Mucosa of gallbladder (tissue), 1 donor: Measurements from ENCODE around the gene THAP4. TPM values are rescaled to one million over a fixed set of nuclear protein-coding genes. Genes with fewer than 3 reads are reported as not detected.

Experiments
- DNase-seq: peaks from one replicate; pipeline ENCODE4 v3.0.0-alpha.2; 2020; ENCODE audit warnings: low spot score
- total RNA-seq: library from RNA; stranded (reverse); gene quantifications from one replicate; pipeline ENCODE4 v1.2.1, GENCODE V29; 2021
- donor health status: DM: no; HTN: no; CAD: no.

Gene THAP4, protein sequence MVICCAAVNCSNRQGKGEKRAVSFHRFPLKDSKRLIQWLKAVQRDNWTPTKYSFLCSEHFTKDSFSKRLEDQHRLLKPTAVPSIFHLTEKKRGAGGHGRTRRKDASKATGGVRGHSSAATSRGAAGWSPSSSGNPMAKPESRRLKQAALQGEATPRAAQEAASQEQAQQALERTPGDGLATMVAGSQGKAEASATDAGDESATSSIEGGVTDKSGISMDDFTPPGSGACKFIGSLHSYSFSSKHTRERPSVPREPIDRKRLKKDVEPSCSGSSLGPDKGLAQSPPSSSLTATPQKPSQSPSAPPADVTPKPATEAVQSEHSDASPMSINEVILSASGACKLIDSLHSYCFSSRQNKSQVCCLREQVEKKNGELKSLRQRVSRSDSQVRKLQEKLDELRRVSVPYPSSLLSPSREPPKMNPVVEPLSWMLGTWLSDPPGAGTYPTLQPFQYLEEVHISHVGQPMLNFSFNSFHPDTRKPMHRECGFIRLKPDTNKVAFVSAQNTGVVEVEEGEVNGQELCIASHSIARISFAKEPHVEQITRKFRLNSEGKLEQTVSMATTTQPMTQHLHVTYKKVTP
- 53.8 TPM for total RNA-seq

DNA sequence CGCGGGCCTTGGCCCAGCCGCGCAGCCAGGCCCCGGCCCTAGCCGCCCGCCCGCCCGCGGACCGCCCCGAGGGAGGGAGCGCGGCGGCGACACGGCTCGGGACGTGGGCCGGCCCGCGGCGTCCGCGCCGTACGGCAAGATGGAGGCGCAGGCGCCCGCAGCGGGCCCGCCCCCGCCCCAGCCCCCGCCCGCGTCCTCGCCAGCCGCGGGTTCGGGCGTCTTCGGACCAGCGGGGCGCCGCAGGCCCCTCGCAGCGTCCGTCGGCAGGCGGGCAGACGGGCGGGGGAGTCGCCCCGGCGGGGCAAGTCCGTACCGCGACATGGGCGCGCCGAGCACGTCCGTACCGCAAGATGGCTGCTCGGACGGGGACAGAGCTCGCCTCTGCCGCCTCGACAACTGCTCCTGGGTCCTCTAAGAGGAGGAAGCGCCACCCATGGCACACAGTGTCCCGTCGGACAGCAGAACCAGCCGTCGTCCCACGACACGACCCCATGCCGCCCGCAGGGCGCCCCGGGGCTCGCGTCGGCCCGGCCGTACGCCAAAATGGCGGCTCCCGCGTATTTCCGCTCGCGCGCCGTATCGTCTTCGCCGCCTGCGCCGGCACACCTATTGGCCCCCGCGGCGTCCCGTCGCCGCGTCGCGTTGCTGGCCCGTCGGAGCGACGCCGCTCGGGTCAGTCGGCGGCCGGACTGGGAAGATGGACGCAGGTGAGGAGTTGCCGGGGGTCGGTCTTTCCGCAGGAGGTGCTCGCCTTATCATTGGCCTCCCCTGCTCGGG is at the start of gene THAP4, which contains the start of gene ATG4B:
Gene THAP4 (minus strand): TSS at position 141 of the 777 bp plus-strand sequence. CDS start 141 bp downstream, outside the sequence.
Gene ATG4B (plus strand): TSS at position 676 of the 777 bp plus-strand sequence. CDS start 22 bp downstream, at position 698.
- DNase-seq: peak; percentile 87

DNA sequence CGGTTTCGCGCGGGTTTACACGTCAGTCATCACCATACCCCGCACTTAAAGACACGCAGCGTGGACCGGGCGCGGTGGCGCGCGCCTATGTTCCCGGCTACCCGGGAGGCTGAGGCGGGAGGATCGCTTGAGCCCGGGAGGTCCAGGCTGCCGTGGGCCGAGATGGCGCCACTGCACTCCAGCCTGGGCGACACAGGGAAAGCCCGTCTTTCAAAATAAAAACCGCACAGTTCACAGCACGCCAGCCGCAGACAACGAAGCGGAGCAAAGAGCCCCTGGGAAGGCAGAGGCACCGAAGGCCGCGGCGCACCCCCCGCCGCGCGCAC is 49.3 kb upstream of the THAP4 start:
- no peak for DNase-seq

DNA sequence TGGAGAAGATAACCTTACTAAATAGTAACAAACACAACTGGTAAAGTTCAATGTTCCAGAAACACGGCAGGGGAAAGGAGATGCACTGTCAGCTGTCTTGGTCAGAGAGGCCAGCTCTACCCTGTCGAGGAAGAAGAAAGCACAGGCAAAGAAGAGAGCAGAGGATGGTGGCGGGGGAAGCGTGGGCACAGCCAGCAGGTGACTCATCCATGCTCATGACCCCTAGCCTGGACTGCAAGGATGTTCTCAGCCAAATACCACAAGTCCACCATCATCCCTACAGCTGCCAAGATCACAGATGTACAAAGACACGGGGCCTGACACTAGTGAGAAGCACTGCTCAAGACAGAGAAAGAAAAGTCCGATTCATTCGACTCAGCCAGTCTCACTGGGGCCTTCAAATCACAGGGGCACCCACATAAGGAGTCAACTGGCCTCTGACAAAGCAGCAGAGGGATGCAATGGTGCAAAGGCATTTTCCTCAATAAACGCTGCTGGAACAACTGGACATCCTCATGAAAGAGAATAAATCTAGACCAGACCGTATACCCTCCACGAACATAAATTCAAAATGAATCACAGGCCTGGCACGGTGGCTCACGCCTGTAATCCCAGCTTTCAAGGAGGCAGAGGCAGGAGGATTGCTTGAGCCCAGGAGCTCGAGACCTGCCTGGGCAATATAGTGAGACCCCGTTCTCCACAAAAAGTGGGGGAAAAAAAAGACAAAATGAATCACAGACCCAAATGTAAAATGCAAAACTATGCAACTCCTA is 44.1 kb upstream of the THAP4 start:
- peak; percentile 25 for DNase-seq

DNA sequence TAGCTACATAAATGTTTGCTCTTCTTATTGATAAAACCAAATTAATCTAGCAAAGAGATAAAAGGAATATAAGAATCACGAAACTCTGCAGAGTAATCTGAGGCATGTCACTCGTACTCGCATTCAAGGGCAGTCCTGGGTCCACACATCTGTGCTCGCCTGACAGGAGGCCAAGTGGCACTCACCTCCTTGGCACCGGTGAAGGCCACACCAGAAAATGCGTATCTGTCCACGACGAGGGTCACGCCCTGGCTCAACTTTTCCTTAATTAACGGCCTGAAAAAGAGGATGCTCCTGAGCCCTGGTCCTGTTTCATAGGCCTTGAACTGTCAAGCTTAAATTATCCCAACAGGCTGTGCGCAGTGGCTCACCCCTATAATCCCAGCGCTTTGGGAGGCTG is 43.1 kb upstream of the THAP4 start:
- no peak for DNase-seq

DNA sequence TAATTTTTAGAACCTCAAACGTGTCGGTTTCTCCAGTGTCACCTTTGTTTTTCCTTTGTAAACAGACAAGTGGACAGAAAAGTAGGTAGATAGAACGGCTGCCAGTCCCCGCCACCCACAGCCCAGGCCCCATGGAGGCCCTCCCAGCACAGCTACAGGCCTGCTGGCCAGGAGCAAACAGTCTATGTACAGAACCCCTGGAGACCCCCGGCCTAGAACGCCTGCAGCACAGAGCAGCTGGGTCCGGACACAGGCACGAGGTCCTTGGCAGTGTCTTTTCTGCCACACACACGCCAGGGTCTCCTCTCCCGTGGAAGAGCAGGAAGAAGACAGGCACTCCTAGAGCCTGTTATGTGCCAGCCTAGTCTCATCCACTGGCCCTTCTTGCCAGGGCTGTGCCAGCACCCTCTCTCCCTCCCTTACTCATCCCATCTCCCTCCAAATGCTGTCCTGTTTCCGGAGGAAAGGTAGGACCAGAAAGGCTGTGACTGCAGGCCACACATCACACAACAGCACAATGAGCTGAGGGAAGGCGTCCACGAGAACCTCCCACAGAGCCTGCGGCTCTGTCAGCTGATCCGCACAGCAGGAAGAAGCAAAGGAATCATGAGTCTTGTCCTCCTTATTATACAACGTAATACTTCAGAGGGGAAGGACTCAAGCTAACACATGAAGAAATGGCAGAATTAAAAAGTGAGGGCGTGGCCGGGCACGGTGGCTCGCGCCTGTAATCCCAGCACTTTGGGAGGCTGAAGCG is 42.0 kb upstream of the THAP4 start:
- DNase-seq: no peak

DNA sequence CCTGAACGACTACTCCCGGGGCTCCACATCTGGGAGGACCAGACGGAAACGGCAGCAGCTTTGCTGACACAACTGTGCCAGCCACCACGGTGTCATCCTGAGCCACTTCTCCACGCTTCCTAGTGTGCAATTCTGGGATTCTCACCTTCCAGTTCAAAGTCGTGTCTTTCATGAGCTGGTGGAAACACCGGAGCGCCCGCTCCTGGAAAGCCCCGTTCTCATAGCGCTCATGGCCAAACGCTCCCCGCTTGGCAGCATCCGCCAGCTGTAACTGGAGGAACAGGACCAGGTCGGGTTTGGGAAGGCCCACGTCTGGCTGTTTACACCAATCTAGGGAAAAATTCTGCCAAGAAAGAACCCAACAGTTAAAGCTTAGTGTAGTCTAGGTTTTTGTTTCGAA is 41.3 kb upstream of the THAP4 start:
- no peak for DNase-seq

DNA sequence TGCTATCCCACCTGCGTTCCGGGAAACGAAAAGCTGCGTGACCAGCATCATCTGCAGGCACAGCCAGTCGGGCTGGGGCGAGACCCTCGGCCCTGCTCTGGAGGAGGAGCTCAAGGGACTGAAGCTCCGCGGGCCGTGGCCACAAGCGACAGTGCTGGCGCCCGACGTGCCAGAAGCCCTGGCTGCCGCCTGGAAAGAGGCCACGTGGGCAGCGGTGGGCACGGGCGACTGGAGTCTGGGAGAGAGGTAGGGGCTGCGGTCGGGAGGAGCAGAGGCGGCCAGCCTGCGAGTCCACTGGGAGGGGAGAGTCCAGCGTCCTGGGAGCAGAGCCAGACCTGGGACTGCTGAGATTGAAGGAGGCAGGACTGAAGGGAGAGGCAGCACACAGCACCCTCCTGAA is 40.4 kb upstream of the THAP4 start:
- DNase-seq: no peak

DNA sequence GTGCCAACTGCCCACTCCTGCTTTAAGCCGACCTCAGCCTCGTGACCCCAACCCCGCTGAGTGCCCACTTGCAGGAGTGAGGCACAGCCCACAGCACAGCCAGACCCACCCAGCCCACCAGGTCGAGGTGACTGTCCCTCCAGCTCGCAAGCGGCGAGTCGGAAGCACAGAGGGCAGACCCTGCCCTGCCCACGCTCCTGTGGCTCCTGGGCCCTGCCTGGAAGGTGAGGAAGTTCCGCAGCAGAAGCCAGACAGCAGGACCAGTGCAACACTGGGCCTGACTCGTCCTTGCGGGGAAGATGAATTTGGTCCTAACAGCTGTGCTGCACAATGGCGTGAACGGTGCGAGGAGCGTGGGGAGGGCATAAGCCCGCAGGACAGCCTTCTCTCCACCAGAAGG is 39.7 kb upstream of the THAP4 start:
- DNase-seq: no peak

DNA sequence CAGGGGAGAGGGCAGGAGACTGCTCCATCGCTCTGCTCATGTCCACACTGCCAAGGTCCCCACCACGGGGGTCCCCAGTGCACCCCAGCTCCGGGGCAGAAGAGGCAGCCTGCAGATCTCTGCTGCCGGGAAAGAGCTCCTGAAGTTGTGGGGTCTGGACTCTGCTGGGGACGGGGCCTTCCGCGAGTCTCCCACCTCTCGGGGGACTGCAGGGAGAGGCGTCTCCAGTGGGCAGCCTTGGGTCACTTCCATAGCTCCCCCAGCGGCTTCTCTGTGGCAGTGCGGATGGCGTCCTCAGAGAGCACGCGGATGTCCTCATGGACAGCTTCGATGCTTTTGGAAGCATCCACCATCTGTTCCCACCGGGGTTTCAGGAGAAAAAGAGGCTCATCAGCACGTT is 38.9 kb upstream of the THAP4 start:
- no peak for DNase-seq

DNA sequence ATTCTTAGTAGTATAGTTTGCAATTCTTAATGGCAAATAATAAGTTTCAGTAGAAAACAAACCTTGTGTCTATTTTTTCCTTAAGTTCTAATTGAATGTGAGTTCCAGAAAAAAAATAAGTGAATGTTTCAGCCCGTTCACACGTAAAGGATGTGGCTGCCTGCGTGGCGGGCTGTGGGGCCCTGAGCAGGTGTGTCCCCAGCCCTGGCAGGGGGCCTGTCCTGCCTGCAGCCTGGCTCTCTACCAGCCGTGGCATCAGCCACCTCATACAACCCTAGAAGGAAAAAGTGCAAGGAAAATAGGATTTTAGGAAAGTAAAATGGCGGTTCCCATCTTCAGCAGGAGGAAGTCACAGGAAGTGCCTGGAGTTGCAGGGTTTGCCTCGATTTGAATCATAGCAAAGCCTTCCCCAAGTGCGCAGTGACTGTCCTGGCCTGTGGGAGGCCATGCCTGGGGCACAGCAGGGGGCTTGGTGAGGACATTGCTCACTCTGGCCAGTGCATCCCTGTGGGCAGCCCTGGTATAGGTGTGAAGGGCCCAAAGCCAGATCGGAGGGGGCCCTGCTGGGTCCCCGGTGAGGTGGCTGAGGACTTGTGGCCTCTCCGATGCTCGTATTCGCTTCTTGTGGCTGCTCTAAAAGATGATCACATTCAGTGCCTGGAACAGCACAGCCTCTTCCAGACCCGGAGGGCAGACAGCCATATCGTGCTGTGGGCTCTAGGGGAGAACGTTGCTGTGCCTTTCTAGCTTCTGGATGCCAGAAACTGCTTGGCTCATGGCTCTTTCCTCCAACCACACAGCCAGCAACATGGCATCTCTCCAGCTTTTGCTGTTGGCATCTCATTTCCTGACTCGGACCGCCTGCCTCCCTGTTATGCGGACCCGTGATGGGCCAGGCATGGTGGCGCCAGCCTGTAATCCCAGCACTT is 37.1 kb upstream of the THAP4 start:
- DNase-seq: no peak

DNA sequence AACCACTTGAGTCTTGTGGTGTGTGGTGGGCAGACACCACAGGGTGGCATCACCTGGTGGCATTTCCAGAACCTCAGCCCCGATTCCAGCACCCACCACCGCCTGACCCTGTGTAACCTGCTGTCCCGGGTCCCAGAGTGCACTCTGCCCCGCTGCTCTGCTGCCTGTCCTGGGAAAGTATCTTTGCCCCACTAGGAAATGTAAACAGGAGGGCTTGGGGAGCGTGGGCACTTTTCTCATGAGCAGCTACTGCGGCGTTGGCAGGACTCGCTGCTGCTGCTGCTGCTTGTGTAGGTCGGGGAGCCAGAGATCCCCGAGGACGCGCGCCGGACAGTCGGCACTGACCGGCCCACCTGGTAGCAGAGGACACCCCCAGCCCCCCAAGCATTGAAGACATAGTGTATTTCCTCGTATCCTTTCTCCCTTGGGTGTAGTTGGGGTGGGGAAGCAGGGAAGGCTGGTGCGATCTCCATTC is 36.3 kb upstream of the THAP4 start:
- DNase-seq: no peak

DNA sequence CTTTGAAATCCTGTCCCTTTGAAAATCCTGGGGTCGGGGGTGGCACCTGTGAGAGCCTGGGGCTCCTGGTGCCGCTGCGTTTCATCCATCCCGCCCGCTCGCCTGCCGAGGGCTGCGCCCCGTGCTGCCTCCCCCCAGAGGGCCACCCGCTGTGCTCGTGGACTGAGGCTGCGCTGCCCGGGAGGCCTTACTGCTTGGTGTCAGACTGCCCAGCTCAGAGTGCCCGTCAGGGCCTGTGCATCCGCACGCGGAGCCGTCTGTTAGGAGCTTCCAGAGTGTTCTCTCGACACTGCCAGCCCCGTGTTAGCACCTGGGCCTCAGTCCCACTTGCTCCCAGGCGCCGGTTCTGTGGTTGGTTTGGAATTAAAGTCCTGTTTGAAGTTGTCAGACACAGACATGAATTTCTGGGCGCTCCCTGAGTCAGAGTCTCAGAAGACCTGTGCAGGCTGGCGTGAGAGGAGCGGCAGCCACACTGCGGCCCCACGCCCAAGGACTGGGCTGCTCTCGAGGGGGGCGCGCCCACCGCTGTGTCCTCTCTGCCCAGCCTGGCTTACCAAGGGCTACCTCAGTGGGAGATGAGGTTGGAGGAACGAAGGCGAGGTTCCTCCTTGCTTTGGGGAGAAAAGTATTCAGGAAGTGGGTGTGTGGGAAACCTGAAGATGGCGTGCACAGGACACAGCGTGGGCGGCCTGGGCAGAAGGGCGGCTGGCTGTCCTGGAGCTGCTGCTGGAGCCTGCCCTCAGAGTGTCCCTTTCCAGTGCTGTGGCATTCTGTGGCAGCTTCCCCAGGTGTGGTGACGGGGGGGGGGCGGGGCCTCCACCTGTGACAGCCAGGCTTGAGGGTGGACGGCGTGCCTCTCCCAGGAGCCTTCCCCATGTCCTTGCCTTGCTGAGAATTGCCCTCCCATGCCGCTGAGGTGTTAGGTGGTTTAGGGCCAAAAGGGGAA is 35.6 kb upstream of the THAP4 start:
- no peak for DNase-seq

DNA sequence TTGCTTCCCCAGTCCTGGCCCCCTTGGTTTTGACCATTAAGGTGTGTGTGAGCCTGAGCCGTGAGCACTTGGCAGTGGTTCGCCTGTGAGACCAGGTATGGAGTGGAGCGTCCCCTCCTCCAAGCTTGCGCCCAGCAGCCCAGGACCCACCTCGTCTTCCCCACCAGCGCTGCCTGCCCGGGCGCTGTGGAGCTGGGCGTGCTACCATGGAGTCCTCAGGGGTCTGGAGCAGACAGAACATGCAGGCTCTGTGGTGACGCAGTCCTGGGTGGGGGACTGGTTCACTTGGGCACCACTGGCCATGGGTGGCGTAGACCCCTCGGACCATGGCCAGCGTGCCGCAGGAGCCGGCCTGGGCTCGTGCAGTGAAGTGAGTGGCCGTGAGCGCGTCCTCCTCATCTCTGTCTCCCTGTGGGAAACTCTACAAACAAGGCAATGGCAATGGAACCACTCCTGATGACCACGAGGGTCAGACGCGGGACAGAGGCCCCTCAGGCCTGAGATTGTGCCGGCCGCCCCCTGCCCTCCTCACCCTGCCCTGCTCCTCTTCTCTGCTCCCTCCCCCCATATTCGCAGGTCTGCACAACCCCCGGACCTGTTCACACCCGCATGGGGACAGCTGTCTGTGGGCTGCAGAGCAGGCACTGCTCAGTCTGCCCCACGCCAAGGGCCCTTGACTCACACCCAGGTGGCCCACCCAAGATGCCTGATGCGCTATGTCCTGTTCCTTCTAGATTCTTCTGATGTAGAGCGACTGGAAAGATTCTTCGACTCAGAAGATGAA is 34.7 kb upstream of the THAP4 start:
- no peak for DNase-seq

DNA sequence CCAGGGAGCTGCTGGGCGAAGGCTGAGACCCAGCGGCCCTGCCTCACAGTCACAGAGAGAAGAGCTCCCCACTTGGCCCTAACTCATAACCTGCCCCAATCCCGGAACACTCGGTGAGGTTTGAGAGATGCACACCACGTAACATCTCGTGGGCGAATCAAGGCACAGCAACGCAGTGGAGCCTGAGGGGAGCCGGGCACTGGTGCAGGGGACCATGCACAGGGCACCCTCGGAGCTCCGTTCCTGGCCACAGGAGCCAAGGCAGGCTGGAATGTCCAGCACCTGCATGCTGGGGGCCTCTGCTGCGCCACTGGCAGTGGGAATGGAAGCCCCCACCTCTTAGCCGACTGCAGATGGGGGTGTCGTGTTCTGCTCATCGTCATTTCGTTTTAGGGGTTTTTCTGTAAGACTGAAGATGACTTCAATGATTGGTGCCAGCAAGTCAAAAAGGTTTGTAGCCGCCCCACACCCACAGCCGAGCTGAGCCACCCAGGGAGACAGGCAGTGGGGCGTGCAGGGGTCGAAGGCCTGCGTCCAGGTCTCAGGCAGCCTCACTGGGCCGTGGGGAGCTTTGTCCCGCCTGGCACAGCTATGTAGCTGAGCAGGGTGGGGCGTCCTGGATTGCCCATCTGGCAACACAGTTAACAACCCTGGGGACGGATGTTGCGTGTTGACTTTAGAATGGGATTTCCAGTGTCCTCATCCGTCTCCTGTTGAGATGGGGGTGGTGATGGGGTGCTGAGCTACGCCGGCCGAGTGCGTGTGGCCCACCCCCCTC is 33.6 kb upstream of the THAP4 start:
- no peak for DNase-seq

DNA sequence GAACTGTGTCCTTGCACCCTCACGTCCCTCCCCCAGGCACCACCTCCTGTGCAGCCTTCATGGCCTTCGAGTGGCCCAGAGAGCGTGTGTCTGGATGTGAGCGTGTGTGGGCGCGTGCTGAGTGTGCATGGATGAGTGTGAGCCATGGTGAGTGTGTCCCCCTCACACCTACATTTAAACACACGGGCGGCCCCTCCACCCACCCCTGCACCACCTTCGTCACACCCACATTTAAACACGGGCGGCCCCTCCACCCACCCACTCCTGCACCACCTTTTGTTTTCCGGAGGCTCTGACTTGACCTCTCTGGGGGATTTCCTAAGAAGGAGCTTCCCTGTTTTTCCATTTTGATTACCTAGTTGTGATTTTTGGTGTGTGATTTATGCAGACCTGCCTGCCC is 31.9 kb upstream of the THAP4 start:
- DNase-seq: no peak

DNA sequence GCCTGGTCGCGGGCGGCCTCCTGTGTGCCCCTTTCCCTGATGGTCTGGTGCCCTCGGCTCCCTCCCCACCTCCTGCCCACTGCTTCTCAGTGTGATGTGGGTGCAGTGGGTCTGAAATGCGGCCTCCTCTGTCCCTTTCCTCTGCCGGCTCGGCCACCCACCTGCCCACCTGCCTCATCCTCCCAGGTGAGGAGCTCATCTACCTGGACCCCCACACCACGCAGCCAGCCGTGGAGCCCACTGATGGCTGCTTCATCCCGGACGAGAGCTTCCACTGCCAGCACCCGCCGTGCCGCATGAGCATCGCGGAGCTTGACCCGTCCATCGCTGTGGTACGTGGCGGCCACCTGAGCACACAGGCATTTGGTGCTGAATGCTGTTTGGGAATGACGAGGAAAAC is 31.4 kb upstream of the THAP4 start:
- no peak for DNase-seq
